Hippocampal formation (tissue), 2 donors: Measurements from ENCODE around the gene C1orf94.
"Not testable (repeated sequence)": the region's sequence is repeated elsewhere in the genome, so short reads cannot be mapped to it uniquely, and the experiment has no call there.

Experiments
- DNase-seq, 2 donors: peaks; one replicate each; lab custom pipeline; 2025; lab: John Stamatoyannopoulos, UW

Gene C1orf94

GRCh38 chr1:34164771-34165391 lies 11.8 kb upstream of the C1orf94 start, which contains the start of gene CSMD2:
CSMD2 (minus strand) TSS chr1:34165230; CDS start chr1:34165097, 133 bp downstream.
- peak; percentile 66 to 72 for DNase-seq

- no peak for DNase-seq
Observed at GRCh38 chr1:34165422-34165921, 11.2 kb upstream of the C1orf94 start.

- DNase-seq = peak in 1 of 2 donors; percentile 48
Observed at GRCh38 chr1:34166191-34166624, 10.5 kb upstream of the C1orf94 start.

GRCh38 chr1:34166625-34167361 lies 9.9 kb upstream of the C1orf94 start:
- peak; percentile 71 to 86 for DNase-seq

- DNase-seq = no peak
Observed at GRCh38 chr1:34167389-34167788, 9.3 kb upstream of the C1orf94 start.

- DNase-seq = no peak
Observed at GRCh38 chr1:34175744-34176143, 963 bp upstream of the C1orf94 start.

GRCh38 chr1:34178072-34178471 lies 1.4 kb downstream of the C1orf94 start:
- DNase-seq = no peak

- DNase-seq = not testable (repeated sequence)
Observed at GRCh38 chr1:34183381-34183780, 6.7 kb downstream of the C1orf94 start.

GRCh38 chr1:34186741-34187494 lies 10.2 kb downstream of the C1orf94 start:
- no peak for DNase-seq

- no peak for DNase-seq
Observed at GRCh38 chr1:34188418-34188817, 11.7 kb downstream of the C1orf94 start.

GRCh38 chr1:34188985-34189384 lies 12.3 kb downstream of the C1orf94 start:
- DNase-seq = no peak

- no peak for DNase-seq
Observed at GRCh38 chr1:34190692-34191091, 14.0 kb downstream of the C1orf94 start.

- no peak for DNase-seq
Observed at GRCh38 chr1:34192621-34193020, 15.9 kb downstream of the C1orf94 start.

- DNase-seq = no peak
Observed at GRCh38 chr1:34199927-34200326, 23.2 kb downstream of the C1orf94 start.

GRCh38 chr1:34212673-34213072 lies 36.0 kb downstream of the C1orf94 start:
- DNase-seq = no peak

GRCh38 chr1:34213956-34214355 lies 37.2 kb downstream of the C1orf94 start:
- DNase-seq = no peak

- no peak for DNase-seq
Observed at GRCh38 chr1:34231441-34231840, 54.7 kb downstream of the C1orf94 start.

- DNase-seq = no peak
Observed at GRCh38 chr1:34235594-34235993, 58.9 kb downstream of the C1orf94 start.

GRCh38 chr1:34236089-34236488 lies 59.4 kb downstream of the C1orf94 start:
- DNase-seq = no peak

GRCh38 chr1:34237151-34237815 lies 60.6 kb downstream of the C1orf94 start:
- no peak for DNase-seq

- DNase-seq = no peak
Observed at GRCh38 chr1:34245967-34246366, 69.3 kb downstream of the C1orf94 start.

GRCh38 chr1:34250342-34250741 lies 73.6 kb downstream of the C1orf94 start:
- DNase-seq = no peak
